ENCODE results near the gene LAMTOR1.

The LAMTOR1 gene

DNA sequence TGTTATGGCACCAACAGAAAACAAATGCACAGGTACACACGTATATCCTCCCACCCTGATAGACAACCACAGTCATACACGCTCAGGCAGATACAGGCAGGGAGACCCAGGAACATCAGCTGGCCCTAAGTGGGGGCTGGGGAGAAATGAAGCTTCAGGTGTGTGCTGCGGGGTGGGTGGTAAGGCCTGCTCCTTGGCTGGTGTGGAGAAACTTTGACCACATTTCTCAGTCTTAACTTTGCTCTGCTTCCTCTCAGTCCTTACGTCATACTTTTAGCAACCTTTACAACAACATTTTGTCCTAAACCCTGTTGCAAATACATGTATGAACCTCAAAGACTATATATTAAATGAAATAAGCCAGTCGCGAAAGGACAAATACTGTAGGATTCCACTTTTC lies 16.1 kb upstream of the LAMTOR1 start:
- no peak for DNase-seq

DNA sequence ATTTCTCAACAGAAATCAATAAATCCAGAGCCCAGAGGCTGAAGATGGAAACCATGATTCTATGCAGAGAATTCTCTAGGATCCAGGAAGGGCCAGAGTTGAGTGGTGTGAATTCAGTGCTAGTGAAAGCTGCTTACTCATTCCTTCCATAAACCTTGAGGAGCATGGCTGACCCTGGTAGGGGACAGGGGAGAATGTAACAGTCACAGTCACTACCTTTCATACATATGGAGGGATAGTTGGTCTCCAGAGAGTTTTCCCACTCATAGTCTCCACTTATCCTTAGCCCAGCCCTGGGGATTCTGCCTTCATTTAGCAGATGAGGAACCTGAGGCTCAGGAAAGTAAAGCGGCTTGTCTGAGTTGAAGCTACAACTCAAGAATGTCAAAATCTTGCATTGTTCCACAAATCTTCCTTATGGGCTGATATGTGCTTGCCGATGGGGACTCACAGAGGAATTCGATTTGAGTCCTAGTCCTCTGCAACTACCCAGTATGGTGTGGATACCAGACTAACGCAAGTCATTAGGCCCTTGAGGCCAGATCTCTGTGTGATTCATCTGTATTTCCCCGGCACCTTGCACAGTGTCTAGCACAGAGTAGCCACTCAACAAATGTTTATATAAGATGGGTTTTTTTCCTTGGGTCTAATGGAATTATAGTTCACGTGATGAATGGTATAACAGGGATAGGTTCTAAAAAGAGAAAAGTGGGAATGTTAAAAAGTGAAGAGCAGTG lies 13.1 kb upstream of the LAMTOR1 start:
- no peak for DNase-seq

DNA sequence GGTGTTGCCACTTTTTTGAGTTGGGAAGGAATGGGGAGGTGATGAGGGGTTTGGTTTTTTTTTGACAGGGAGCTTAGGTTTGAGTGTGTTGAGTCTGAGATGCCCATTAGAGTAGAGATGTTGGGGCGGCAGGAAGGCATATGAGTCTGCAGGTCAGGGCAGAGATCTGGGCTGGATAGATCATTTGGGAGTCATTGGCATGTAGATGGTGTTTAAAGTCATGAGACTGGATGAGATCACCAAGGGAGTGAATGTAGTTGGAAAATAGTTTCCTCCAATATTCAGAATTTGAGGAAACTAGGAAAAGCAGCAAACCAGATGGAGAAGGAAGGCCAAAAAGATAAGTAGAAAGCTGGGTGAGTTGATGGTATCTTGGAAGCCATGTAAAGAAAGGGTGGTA lies 11.5 kb upstream of the LAMTOR1 start:
- DNase-seq = no peak

DNA sequence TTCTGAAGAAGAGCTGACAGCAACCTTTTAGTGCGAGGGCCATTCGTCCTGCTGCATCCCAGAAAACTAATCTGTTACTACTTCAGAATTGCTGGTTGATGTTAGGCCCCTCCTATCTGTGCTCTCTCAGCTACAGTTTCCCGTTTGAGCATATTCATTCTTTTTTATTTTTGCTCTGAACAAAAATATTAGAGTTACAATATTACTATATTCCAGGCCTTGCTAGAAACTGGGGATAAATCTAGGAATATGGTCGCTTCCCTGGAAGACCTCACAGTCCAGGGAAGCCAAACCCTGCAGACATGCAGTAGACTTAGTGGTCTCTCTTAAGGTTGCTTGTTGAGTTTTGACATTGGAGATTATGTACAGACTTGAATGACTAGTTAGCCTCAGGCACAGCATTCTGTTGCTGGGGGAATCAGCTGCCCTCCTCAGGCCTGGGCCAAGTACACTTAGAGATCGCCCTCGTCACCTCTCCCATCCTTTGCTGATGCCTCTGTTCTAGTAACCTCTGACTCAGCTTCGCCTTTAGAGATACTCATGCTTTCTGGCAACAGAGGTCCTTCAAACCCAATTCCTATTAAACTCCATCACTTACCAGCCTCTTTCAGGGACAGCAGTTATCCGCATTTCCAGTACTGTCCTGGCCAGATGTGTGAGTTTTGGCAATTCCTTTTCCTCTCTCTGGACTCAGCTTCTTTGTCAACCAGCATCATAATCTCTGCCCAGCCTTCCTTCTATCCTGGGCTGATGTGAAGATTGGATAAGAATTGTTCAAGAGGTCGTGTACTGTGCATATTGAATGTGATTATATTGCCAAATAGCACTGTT lies 10.1 kb upstream of the LAMTOR1 start:
- DNase-seq = no peak

DNA sequence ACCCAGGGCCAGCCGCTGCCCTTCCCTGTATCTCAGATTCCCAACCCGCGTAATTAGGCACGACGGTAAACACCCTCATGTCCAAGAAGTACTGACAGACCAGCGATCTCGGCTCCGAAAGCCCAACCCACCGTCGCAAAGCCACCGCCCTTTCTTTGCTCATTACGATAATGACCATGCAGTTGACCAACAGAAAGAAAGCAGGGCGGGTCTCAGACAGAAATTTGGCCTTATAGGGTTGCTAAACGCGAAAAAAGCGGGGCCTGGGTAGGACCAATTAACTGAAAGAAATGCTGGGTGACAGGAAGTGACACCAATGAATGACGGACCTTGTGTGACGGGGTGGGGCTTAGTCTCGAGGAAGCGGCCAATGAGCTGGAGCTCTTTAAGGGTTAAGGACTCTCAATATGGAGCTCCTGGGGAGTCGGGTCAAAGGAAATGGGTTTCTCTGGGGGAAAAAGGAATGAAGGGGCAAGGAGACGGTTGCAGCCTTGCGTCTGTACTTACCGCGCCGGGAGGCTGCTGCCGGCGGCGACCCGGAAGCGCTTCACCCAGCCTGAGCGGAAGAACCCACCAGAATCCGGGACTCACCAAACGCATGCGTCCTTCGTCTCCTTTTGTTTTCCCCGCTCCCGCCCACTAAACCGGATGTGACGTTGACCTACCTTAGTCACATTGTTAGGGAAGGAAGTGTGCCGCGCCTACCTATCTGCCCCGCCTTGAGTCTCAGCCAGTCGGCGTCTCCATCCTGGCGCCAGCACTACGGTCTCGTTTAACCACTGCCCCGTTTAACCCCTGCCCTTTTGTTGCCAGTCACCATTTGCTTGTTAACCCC lies 9.3 kb upstream of the LAMTOR1 start, which contains the start of gene ANAPC15:
Gene ANAPC15 (minus strand): TSS at position 553 of the 835 bp plus-strand sequence. CDS start 1,419 bp downstream, outside the sequence.
- peak; percentile 80 to 100 (median 97) for DNase-seq

DNA sequence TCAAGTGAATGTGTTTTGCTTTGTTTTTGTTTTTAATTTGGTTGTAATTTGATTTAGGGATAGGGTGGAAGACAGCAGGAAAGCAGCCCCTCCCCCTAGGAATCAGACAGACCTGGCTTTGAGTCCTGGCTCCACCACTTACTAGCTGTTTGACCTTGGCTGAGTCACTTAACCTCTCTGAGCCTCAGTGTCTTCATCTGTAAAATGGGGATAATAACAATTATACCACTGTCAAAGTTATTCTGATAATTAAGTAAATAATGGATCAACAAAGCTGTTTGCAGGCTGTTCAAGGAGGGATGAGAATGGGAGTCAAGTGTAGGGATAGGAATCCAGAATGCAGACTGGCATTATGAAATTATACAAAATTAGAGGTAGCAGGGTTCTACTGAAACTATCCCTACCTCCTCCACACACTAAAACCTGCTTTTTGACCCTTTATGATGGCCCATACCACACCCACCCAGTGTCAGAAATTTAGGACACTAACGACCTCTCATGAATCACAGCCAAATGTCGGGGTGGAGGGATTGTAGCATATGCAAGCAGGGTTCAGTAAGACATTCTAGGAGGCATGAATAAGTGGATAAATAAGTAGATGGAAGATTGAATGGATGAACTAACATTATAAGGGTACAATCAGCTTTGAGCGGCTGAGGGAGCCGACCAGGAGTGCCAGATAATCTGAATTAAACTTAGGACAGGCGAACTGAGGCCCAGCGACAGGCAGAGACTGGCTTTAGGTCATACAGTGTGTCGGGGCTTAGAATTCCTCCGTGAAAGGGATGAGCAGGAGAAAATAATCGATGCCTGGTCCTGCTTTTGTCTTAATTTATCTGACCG lies 8.4 kb upstream of the LAMTOR1 start:
- no peak for DNase-seq

DNA sequence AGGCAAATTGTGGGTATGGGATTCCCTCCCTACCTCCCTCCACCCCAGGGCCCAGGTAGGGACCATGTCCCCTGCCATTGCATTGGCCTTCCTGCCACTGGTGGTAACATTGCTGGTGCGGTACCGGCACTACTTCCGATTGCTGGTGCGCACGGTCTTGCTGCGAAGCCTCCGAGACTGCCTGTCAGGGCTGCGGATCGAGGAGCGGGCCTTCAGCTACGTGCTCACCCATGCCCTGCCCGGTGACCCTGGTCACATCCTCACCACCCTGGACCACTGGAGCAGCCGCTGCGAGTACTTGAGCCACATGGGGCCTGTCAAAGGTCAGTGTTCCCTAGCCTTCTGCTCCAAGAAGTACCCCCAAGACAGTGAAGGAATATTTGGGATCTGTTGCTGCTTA lies 2.8 kb upstream of the LAMTOR1 start, which contains the start of gene TOMT:
Gene TOMT (plus strand): TSS at position 37 of the 400 bp plus-strand sequence. CDS start 28 bp downstream, at position 65.
- DNase-seq = no peak

DNA sequence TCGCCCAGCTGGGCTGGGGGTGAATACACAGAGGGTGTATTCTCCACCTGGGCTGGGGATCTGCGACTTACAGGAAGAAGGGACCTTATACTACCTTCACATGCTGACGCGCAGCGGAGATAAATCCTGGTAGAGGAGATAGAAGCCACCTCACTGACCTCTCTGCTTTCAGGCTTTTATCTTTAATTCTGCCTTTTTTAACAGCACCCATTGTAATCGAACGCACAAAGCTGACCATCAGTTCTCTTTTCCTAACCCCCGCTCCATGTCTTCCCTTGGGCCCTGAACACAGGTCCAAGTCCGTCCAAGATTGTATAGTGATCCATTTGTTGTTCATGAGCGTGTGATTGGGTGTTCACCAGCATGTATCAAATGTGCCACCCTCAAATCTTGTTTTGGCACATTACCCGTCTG lies 664 bp upstream of the LAMTOR1 start:
- no peak for DNase-seq

DNA sequence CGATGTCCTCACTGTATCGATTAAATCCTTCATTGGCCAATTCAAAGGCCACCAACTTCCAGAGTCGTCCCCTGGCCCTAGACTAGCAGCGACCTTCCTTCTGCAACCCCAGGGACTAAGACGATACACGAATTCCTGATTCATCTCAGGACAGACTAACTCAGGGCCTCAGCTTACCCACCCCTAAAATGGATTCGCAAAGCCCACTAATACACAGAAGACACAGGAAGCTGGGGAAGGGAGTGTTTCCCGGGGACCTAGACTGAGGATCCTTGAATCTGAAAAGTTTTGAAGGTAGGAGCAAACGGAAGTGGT lies 509 bp downstream of the LAMTOR1 start:
- no peak for DNase-seq

DNA sequence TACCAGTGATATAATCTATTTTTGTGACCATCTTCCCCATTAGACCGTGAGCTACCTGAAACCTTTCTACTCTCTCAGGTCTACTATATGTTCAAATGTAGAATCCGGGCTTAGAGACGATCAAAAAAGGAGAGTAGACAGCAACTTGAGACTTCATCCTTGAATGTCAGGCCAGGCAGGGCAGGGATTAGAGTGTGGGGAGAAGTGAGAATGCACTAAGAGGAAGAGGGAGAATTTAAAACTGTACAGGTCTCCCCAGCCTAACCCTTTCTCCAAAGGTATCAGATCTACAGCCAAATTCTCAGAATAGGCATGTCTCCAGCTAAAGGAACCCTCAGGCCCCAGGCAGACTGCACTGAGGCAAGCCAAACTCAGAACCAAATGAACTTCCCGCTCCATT lies 935 bp downstream of the LAMTOR1 start:
- DNase-seq = no peak

DNA sequence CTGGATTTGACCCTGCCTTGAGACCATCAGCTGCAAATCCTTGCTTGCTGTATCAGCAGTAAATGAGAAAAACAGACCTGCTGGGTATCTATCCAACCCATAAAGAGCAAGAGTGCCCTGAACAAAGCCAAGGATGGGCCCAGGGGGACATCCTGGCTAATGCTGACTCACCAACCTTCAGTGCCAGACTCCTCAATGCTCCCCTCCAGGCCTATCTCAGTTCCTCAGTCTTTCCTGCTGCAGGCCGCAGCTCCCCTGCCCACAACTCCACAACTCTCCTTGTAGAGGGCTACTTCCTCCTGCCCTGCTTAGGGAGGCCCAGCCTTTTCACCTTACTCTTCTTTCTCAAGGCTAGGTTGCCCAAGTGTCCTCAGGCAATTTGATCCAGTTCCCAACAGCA lies 2.6 kb downstream of the LAMTOR1 start:
- no peak for DNase-seq

DNA sequence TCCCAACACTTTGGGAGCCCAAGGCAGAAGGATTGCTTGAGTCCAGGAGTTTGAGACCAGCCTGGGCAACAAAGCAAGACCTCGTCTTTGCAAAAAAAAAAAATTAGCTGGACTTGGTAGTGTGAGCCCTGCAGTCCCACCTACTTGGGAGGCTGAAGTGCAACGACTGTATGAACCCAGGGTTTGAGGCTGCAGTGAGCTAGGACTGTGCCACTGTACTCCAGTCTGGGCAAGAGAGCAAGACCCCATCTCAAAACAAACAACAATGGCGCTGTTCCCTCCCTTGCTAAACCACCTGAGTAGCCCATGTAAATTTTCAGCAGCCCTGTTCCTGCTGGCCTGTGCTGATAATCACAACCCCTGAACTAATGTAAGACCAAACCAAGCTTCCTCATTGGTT lies 3.1 kb downstream of the LAMTOR1 start:
- DNase-seq = no peak

DNA sequence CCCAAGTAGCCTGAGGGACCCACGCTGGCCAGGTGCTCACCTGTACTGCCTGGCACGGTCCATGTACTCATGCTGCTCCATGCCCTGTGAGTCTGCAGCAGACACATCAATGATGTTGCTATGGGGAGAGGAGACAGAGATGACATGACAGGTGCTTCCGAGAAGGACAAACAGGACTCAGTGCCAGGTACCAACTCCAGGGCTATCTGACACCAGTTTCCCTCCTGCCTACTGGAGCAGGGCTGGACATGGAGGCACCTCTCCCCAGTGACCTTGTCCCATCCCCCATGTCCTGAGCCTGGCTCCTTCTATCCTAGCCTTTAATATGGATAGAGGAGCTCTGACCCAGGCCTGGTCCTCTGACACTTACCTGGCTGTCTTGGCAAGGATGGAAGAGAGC lies 4.4 kb downstream of the LAMTOR1 start:
- no peak for DNase-seq

DNA sequence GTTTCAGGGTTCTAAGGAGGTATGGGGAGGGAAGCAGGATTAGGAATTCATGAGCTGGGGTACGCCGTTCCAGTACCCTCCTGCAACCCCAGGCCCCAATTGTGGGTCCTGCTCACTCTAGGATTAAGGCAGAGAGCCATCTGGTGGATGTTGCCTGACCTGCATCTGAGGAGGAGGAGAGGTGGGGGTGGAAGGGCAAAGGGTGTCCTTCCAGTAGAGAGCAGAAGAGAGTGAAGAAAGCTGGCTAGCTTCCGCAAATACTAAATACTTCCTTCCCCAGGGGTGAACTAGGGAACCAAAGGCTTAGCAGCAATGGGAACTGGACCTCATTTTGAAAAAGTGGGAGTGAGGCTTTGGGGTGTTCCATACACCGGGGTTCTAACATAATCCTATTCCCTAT lies 11.8 kb downstream of the LAMTOR1 start:
- DNase-seq = peak in 48 of 58 donors; percentile 12 to 74 (median 54)

DNA sequence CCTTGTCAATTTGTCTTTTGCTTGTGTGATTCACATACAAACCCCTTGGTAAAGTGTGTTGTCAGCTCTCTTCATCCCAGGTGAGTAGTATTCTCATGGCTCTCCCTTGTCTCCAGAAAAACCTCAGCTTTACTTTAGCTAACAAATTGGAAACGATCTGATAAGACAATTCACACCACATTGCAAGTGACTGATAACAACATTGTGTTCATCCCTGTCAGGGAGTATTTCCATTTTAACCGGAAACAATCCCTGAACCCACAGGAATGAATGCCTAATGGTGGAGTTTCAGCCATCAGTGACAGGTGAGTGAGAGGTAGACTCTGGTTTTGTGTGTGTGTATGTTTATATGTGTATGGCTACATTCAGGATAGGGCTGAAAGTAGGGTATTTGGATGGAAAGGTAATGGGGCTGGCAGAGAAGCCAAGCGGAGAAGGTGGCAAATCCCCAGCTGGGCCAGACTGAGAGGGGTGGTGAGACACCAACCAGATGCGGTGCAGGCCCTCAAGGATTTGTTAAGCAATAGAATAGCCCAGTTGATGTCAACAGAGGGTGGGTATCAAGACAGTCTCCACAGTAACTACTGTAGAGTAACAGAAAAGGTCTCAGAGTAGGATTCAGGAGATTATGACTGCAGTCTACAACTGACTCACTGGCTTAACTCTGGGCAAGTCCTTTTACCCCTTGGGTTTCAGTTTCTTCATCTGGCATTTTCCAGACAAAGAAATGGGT lies 14.9 kb downstream of the LAMTOR1 start:
- no peak for DNase-seq

DNA sequence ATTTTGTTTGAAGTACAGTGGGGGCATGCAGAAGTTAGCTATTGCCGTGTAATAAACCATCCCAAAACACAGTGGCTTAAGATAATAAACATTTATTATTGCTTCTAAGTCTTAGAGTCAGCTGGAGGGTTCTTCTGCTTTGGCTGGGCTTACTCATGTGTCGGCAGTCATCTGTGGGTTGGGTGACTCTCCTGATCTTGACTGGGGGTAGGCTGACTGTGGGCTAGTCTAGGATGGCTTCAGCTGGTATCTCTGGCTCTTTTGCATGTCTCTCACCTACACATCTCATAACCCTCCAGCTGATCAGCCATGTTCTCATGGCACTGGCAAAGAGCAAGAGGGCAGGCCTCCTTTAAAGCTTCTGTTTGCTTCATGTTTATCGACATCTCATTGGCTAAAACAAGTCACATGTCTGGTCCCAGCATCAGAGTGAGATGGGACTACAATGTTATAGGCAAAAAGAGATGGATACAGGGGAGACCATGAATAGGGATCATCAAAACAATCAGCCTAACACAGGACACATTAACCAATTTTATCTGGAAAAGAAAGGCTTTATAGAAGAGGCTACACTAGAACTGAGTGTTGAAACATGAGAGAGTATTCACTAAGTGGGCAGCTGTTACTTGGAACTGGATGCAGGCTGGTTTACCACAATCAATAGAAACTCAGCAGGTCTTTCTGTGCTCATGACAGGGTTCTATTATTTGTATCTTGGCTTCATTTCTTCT lies 17.3 kb downstream of the LAMTOR1 start:
- DNase-seq = peak in 21 of 58 donors; percentile 9 to 87 (median 38)

DNA sequence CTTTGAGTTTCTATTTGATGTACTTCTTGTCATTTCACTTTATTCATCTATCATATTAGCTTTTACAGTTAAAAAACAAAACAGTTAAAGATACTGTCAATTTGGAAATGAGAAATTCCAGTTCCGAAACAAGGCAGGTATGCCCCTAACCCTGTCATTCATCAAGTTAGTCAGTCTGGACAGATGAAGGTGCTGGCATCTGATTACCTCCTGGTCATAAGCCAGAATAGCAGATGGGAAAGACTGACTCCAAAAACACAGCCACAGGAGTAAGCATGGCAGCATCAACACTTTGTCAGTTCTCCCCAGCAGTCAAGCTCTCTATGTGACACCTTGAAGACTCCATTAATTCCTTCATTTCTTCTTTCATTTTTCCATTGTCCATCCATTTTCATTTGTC lies 18.1 kb downstream of the LAMTOR1 start:
- no peak for DNase-seq

DNA sequence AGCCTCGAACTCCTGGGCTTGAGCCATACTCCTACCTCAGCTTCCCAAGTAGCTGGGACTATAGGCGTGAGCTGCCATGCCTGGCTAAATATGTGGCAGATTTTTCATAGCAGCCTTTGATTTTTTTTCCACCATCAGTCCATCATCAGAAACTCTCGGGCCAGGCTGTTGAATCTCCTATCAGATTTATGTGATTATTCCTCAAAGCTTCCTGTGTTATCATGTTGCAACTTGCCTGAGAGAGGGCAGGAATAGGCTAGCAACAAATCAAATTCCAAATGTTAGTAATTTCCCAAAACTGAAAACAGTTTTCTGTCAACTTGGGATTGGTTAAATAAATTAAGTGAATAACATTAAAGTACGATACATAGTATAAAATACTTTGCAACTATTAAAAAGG lies 19.0 kb downstream of the LAMTOR1 start:
- no peak for DNase-seq

DNA sequence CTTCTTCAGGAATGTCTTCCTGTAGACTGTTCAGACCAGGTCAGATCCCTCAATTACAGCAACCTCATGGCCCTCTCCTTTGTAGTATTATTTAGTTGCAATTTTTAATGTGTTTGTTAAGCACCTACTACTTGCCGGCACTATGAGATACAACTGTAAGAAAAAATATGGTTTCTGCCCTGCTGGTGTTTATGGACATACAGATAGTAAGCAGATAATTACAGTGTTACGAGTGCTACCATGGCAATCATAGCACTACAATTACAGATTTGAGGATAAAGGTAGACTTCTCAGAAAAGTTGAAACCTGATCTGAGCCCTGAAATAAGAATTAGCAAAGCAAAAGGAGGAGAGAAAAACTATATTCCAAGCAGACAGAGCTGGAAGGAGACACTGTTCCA lies 19.7 kb downstream of the LAMTOR1 start:
- no peak for DNase-seq
